HCT116 (cell line): Measurements from ENCODE around the gene MTA2. TPM values are rescaled to one million over a fixed set of nuclear protein-coding genes. Genes with fewer than 3 reads are reported as not detected.

ENCODE experiments used
- ATAC-seq: fragments of 200-7000 bp; cut with Tn5 transposase; 2 replicates; pipeline ENCODE4 v1.9.1; 2020; ENCODE audit warnings: mild to moderate bottlenecking, moderate library complexity
- BruUV-seq: library from RNA; stranded (reverse); fragments of 400-500 nt; replicated peaks from 2 replicates; lab custom pipeline; 2021; lab: Mats Ljungman, UMichigan
- CTCF ChIA-PET: fragments of 300-600 bp; sonication (Branson Sonifier 250); formaldehyde crosslinking; loops from one replicate; lab custom pipeline; 2021; ENCODE audit warnings: antibody characterized with exemption; lab: Charles Lee
- POLR2A ChIA-PET: fragments of 300-600, 350-600 bp; sonication (Branson Sonifier 250); formaldehyde crosslinking; loops from one replicate; lab custom pipeline; 2021; ENCODE audit warnings: antibody characterized with exemption; lab: Charles Lee
- RAD21 ChIA-PET, 2 experiments: fragments of 300-600 bp; sonication (Branson Sonifier 250); formaldehyde crosslinking; loops; one replicate each; lab custom pipeline; 2023; ENCODE audit warnings: low total read pairs in 2 of 2; ENCODE audit not compliant: uncharacterized antibody in 2 of 2, unreplicated experiment in 2 of 2, low non-redundant PET in 1 of 2; lab: Charles Lee
- DNase-seq: peaks from one replicate; pipeline ENCODE4 v3.0.0-alpha.2; 2010; ENCODE audit warnings: low read depth, low spot score
- H2AFZ ChIP-seq: fragments of 200-600 bp; shearing (Covaris generic), sonication (generic); 2 replicates; pipeline ENCODE4 v1.6.1; 2017; ENCODE audit warnings: low read depth, mixed run types, mixed read lengths, antibody characterized with exemption, low read length; ENCODE audit not compliant: poor library complexity, severe bottlenecking
- H3K27ac ChIP-seq: 2 replicates; pipeline ENCODE4 v1.5.1; 2012; ENCODE audit warnings: low read depth, low read length
- H3K27me3 ChIP-seq: fragments of 200-600 bp; sonication (generic); 2 replicates; pipeline ENCODE4 v1.6.1; 2016; ENCODE audit warnings: mixed run types, low read length, mixed read lengths; ENCODE audit not compliant: insufficient read depth
- H3K36me3 ChIP-seq, 2 experiments: fragments of 200-500 bp in 1 of 2; fragments of 200-600 bp in 1 of 2; sonication (Bioruptor generic) in 1 of 2; sonication (generic) in 1 of 2; 2 replicates each; pipeline versions ENCODE4 v1.5.1 to v1.6.1; 2014 to 2016; ENCODE audit warnings: low read length in 2 of 2, inconsistent platforms in 1 of 2, mixed read lengths in 1 of 2, mixed run types in 1 of 2; ENCODE audit not compliant: insufficient read depth in 2 of 2, control insufficient read depth in 1 of 2
- H3K4me1 ChIP-seq, 2 experiments: fragments of 200-600 bp in 1 of 2; sonication (generic) in 1 of 2; 2 replicates each; pipeline versions ENCODE4 v1.5.1 to v1.6.1; 2012 to 2017; ENCODE audit warnings: low read length in 2 of 2, inconsistent platforms in 1 of 2, mild to moderate bottlenecking in 1 of 2, mixed read lengths in 1 of 2, mixed run types in 1 of 2, moderate library complexity in 1 of 2; ENCODE audit not compliant: insufficient read depth in 2 of 2, control insufficient read depth in 1 of 2
- H3K4me2 ChIP-seq: fragments of 200-600 bp; sonication (generic); 2 replicates; pipeline ENCODE4 v1.6.1; 2017; ENCODE audit warnings: mixed run types, low read length, mixed read lengths
- H3K4me3 ChIP-seq, 2 experiments: fragments of 200-600 bp in 1 of 2; sonication (generic) in 1 of 2; replicated peaks in 1 of 2; 2 replicates each; pipeline ENCODE4 v1.5.1; 2011 to 2016; ENCODE audit warnings: low read length in 2 of 2, control low read depth in 1 of 2, low read depth in 1 of 2, mild to moderate bottlenecking in 1 of 2, mixed read lengths in 1 of 2, mixed run types in 1 of 2
- H3K79me2 ChIP-seq: fragments of 200-600 bp; sonication (generic); 2 replicates; pipeline ENCODE4 v1.6.1; 2017; ENCODE audit warnings: mild to moderate bottlenecking, mixed run types, low read length, moderate library complexity, mixed read lengths; ENCODE audit not compliant: insufficient read depth
- H3K9ac ChIP-seq: fragments of 200-600 bp; sonication (generic); 2 replicates; pipeline ENCODE4 v1.6.1; 2016; ENCODE audit warnings: low read length, mixed read lengths
- H3K9me2 ChIP-seq: fragments of 200-600 bp; sonication (generic), shearing (Covaris generic); 2 replicates; pipeline ENCODE4 v1.6.1; 2017; ENCODE audit warnings: mixed run types, mild to moderate bottlenecking, moderate library complexity; ENCODE audit not compliant: insufficient read depth
- H3K9me3 ChIP-seq, 2 experiments: fragments of 200-500 bp in 1 of 2; fragments of 200-600 bp in 1 of 2; sonication (Bioruptor generic) in 1 of 2; sonication (generic) in 1 of 2; 2 replicates each; pipeline ENCODE4 v1.6.1; 2014 to 2017; ENCODE audit warnings: low read length in 2 of 2, mixed read lengths in 2 of 2, inconsistent platforms in 1 of 2, low read depth in 1 of 2, mild to moderate bottlenecking in 1 of 2, mixed run types in 1 of 2, moderate library complexity in 1 of 2; ENCODE audit not compliant: control insufficient read depth in 1 of 2, insufficient read depth in 1 of 2
- H4K20me1 ChIP-seq: fragments of 200-600 bp; sonication (generic), shearing (Covaris generic); 2 replicates; pipeline ENCODE4 v1.6.1; 2017; ENCODE audit warnings: mixed run types, mild to moderate bottlenecking, moderate library complexity; ENCODE audit not compliant: insufficient read depth
- CEBPB ChIP-seq: IDR thresholded peaks from 2 replicates; pipeline ENCODE4 v1.6.1; 2012; ENCODE audit warnings: low read depth
- ELF1 ChIP-seq: IDR thresholded peaks from 2 replicates; pipeline ENCODE4 v1.6.1; 2012; ENCODE audit warnings: low read depth, borderline replicate concordance
- EZH2phosphoT487 ChIP-seq: fragments of 200-600 bp; IDR thresholded peaks from 2 replicates; pipeline ENCODE4 v1.6.1; 2018; ENCODE audit warnings: antibody characterized with exemption, borderline replicate concordance
- FOSL1 ChIP-seq: IDR thresholded peaks from 2 replicates; pipeline ENCODE4 v1.6.1; 2012; ENCODE audit warnings: low read depth
- POLR2A ChIP-seq: IDR thresholded peaks from 2 replicates; pipeline ENCODE4 v1.7.0; 2011; ENCODE audit warnings: borderline replicate concordance; ENCODE audit not compliant: insufficient read depth, insufficient read length; ENCODE audit errors: extremely low read depth
- POLR2AphosphoS5 ChIP-seq: IDR thresholded peaks from 2 replicates; pipeline ENCODE4 v1.6.1; 2011; ENCODE audit warnings: mild to moderate bottlenecking, low read depth, low read length, moderate library complexity
- RAD21 ChIP-seq: IDR thresholded peaks from 2 replicates; pipeline ENCODE4 v1.6.1; 2012; ENCODE audit warnings: low read depth, mild to moderate bottlenecking
- REST ChIP-seq: IDR thresholded peaks from 2 replicates; pipeline ENCODE4 v1.6.1; 2012; ENCODE audit warnings: low read depth
- ZBTB33 ChIP-seq: IDR thresholded peaks from 2 replicates; pipeline ENCODE4 v1.6.1; 2011; ENCODE audit warnings: mild to moderate bottlenecking, low read length, moderate library complexity; ENCODE audit not compliant: insufficient replicate concordance; ENCODE audit errors: extremely low read depth
- ZFX ChIP-seq: fragments of 450-650 bp; IDR thresholded peaks from 2 replicates; pipeline ENCODE4 v1.6.1; 2017
- ZNF274 ChIP-seq: fragments of 200-500 bp; sonication (Bioruptor generic); IDR thresholded peaks from 2 replicates; pipeline ENCODE4 v1.6.1; 2014; ENCODE audit warnings: mild to moderate bottlenecking, low read depth, low read length, inconsistent platforms
- intact Hi-C: fragments of 100-400 bp; cut with micrococcal nuclease; formaldehyde crosslinking; loops from 2 replicates; pipeline ENCODE4 v1.10.0; 2022
- total RNA-seq: library from RNA; stranded (reverse); gene quantifications from one replicate; pipeline ENCODE4 v1.2.1, GENCODE V29; 2021; ENCODE audit not compliant: unreplicated experiment

MTA2 gene
- total RNA-seq, 1 experiment from 2014 or later = 98.9 TPM

- no peak for DNase-seq
- ATAC-seq = no peak
- H3K79me2 ChIP-seq = peaks cover 13% of the 10 kb centered on the region
- ChIA-PET POLR2A (no interaction called here), CTCF (no interaction called here), RAD21 (no interaction called here)
- H4K20me1 ChIP-seq = no peaks in the 10 kb centered on the region
- no peaks in the 10 kb centered on the region for H3K9me2 ChIP-seq
- no TSS peak for BruUV-seq
- peaks cover 0 to 8% of the 10 kb centered on the region in 2 experiments; a peak in 2 of 4 replicates for H3K36me3 ChIP-seq
- H3K9ac ChIP-seq = no peak overlapping the region
- no peak overlapping the region for H2AFZ ChIP-seq
- no peak overlapping the region for H3K4me3 ChIP-seq
- H3K9me3 ChIP-seq = no peaks in the 10 kb centered on the region
- peaks cover 15 to 32% of the 10 kb centered on the region in 2 experiments for H3K4me1 ChIP-seq
- intact Hi-C loops = no loop called here
- H3K27me3 ChIP-seq = no peaks in the 10 kb centered on the region
- no peak for TF ChIP-seq RAD21
- no peak for TF ChIP-seq POLR2AphosphoS5
- no peak overlapping the region for H3K4me2 ChIP-seq
- H3K27ac ChIP-seq = no peak overlapping the region
Observed at GRCh38 chr11:62608776-62609175, 7.1 kb upstream of the MTA2 start.

- Histone ChIP-seq H3K9ac (no peak overlapping the region), H3K36me3 (peaks cover 0 to 8% of the 10 kb centered on the region in 2 experiments; a peak in 2 of 4 replicates)
- no peak for TF ChIP-seq ELF1
- no peak for TF ChIP-seq CEBPB
- TF ChIP-seq REST = no peak
- TF ChIP-seq ZNF274 = no peak
- no peak for TF ChIP-seq POLR2A
- no peak for TF ChIP-seq FOSL1
- TF ChIP-seq EZH2phosphoT487 = no peak
- no peak for TF ChIP-seq ZBTB33
- no peak for TF ChIP-seq POLR2AphosphoS5
- no peak for TF ChIP-seq ZFX
- TF ChIP-seq, all 23 proteins: peak for 0
- POLR2A ChIA-PET = interaction anchor here (0.8 to 0.9 kb wide), 2 partner anchors 16 to 64 kb away, joined by 3 read pairs; partner anchors contain the start of gene LBHD1
- H3K27me3 ChIP-seq = no peaks in the 10 kb centered on the region
- intact Hi-C loops = no loop called here
- no peaks in the 10 kb centered on the region for H3K9me2 ChIP-seq
- peaks cover 13% of the 10 kb centered on the region for H3K79me2 ChIP-seq
- no peaks in the 10 kb centered on the region for H3K9me3 ChIP-seq
- H2AFZ ChIP-seq = no peak overlapping the region
- no TSS peak for BruUV-seq
- RAD21 ChIA-PET = no interaction called here
- H3K4me3 ChIP-seq = no peak overlapping the region
- peaks cover 6 to 26% of the 10 kb centered on the region in 2 experiments for H3K4me1 ChIP-seq
- H3K27ac ChIP-seq = no peak overlapping the region
- DNase-seq (no peak), ATAC-seq (no peak)
- no peaks in the 10 kb centered on the region for H4K20me1 ChIP-seq
- CTCF ChIA-PET = no interaction called here
- H3K4me2 ChIP-seq = no peak overlapping the region
Observed at GRCh38 chr11:62607714-62608113, 6.0 kb upstream of the MTA2 start.
